Panc1 (cell line): Measurements from ENCODE around the gene PPP3R2. TPM values are rescaled to one million over a fixed set of nuclear protein-coding genes. Genes with fewer than 3 reads are reported as not detected.

ENCODE experiments used
- ATAC-seq: fragments of 200-7000 bp; cut with Tn5 transposase; 2 replicates; pipeline ENCODE4 v1.9.1; 2020; ENCODE audit warnings: mild to moderate bottlenecking, moderate library complexity
- BruUV-seq: library from RNA; stranded (reverse); fragments of 400-500 nt; replicated peaks from 2 replicates; lab custom pipeline; 2021; lab: Mats Ljungman, UMichigan
- CTCF ChIA-PET: fragments of 300-600 bp; sonication (Branson Sonifier 250); formaldehyde crosslinking; loops from one replicate; lab custom pipeline; 2022; ENCODE audit warnings: antibody characterized with exemption; lab: Charles Lee
- POLR2A ChIA-PET: fragments of 300-600 bp; sonication (Branson Sonifier 250); formaldehyde crosslinking; loops from one replicate; lab custom pipeline; 2022; ENCODE audit warnings: antibody characterized with exemption; lab: Charles Lee
- DNase-seq: peaks from one replicate; pipeline ENCODE4 v3.0.0-alpha.2; 2010; ENCODE audit warnings: low read depth, low spot score
- H3K27ac ChIP-seq: 2 replicates; pipeline ENCODE4 v1.5.1; 2011; ENCODE audit warnings: mild to moderate bottlenecking, low read length, inconsistent platforms
- H3K27me3 ChIP-seq: fragments of 200-500 bp; sonication (Bioruptor generic); 2 replicates; pipeline ENCODE4 v1.6.0; 2014; ENCODE audit warnings: low read length, inconsistent platforms; ENCODE audit not compliant: control insufficient read depth, insufficient read depth
- H3K36me3 ChIP-seq: fragments of 200-500 bp; sonication (Bioruptor generic); 2 replicates; pipeline ENCODE4 v1.5.1; 2014; ENCODE audit warnings: inconsistent platforms, mild to moderate bottlenecking, low read length, moderate library complexity; ENCODE audit not compliant: control insufficient read depth, insufficient read depth
- H3K4me1 ChIP-seq: 2 replicates; pipeline ENCODE4 v1.5.1; 2011; ENCODE audit warnings: inconsistent platforms, mild to moderate bottlenecking, low read length, moderate library complexity; ENCODE audit not compliant: control insufficient read depth, insufficient read depth
- H3K4me3 ChIP-seq, 2 experiments: 2 replicates each; pipeline ENCODE4 v1.5.1; 2011 to 2012; ENCODE audit warnings: low read depth in 2 of 2, low read length in 2 of 2, mild to moderate bottlenecking in 2 of 2, inconsistent platforms in 1 of 2, moderate library complexity in 1 of 2
- H3K9me3 ChIP-seq: fragments of 200-500 bp; sonication (Bioruptor generic); 2 replicates; pipeline ENCODE4 v1.5.1; 2014; ENCODE audit warnings: low read depth, mild to moderate bottlenecking, inconsistent platforms, low read length, moderate library complexity; ENCODE audit not compliant: control insufficient read depth, insufficient read depth
- CTCF ChIP-seq: fragments of 450-650 bp; IDR thresholded peaks from 2 replicates; pipeline ENCODE4 v1.5.1; 2017; ENCODE audit warnings: mild to moderate bottlenecking
- POLR2AphosphoS5 ChIP-seq: IDR thresholded peaks from 2 replicates; pipeline ENCODE4 v1.6.1; 2012; ENCODE audit warnings: mild to moderate bottlenecking, low read depth, low read length, moderate library complexity
- REST ChIP-seq, 2 experiments: IDR thresholded peaks; 2 replicates each; pipeline ENCODE4 v1.6.1; 2011 to 2012; ENCODE audit warnings: low read depth in 2 of 2, control low read depth in 1 of 2, low read length in 1 of 2, mild to moderate bottlenecking in 1 of 2, moderate library complexity in 1 of 2; ENCODE audit not compliant: insufficient read depth in 1 of 2
- SIN3A ChIP-seq: IDR thresholded peaks from 2 replicates; pipeline ENCODE4 v1.6.1; 2012; ENCODE audit warnings: low read depth, mild to moderate bottlenecking, low read length, moderate library complexity, borderline replicate concordance; ENCODE audit not compliant: insufficient read depth
- TCF7L2 ChIP-seq: IDR thresholded peaks from 2 replicates; pipeline ENCODE4 v1.6.1; 2011; ENCODE audit warnings: mild to moderate bottlenecking, low read depth, low read length, inconsistent platforms
- in situ Hi-C: cut with HindIII; loops from 2 replicates; pipeline ENCODE4 v1.10.0; 2016; ENCODE audit warnings: low sequenced_read_pairs, low pct_unique_long_range_greater_than_20kb
- intact Hi-C: fragments of 100-400 bp; cut with micrococcal nuclease; formaldehyde crosslinking; loops from one replicate; pipeline ENCODE4 v1.10.0; 2022; ENCODE audit not compliant: unreplicated experiment
- total RNA-seq: library from RNA; stranded (reverse); gene quantifications from one replicate; pipeline ENCODE4 v1.2.1, GENCODE V29; 2021; ENCODE audit not compliant: unreplicated experiment

Gene PPP3R2
- total RNA-seq, 1 experiment from 2014 or later: not detected

- ChIA-PET POLR2A (no interaction called here), CTCF (no interaction called here)
- in situ Hi-C loops: no loop called here
- intact Hi-C loops: no loop called here
- H3K36me3 ChIP-seq: no peaks in the 10 kb centered on the region
- no peak for TF ChIP-seq TCF7L2
- TF ChIP-seq SIN3A: no peak
- TF ChIP-seq POLR2AphosphoS5: no peak
- TF ChIP-seq REST (IDR thresholded peaks at IDR 0.05; ENCODE audit: insufficient read depth in 1 of 2, low read depth in 2 of 2, low read length in 1 of 2): no peak
- TF ChIP-seq CTCF: no peak
- ATAC-seq (no peak), DNase-seq (no peak)
- BruUV-seq: no TSS peak
- H3K27me3 ChIP-seq: no peaks in the 10 kb centered on the region
- no peak overlapping the region for H3K27ac ChIP-seq
- no peaks in the 10 kb centered on the region for H3K9me3 ChIP-seq
- H3K4me3 ChIP-seq: no peak overlapping the region
- no peaks in the 10 kb centered on the region for H3K4me1 ChIP-seq
Measured at GRCh38 chr9:101639311-101639710, 44.5 kb upstream of the PPP3R2 start.

GRCh38 chr9:101636247-101636646 is 41.5 kb upstream of the PPP3R2 start:
- no peak for ATAC-seq
- intact Hi-C loops (no loop called here), in situ Hi-C loops (no loop called here)
- Histone ChIP-seq H3K4me3 (no peak overlapping the region), H3K27ac (no peak overlapping the region), H3K36me3 (no peaks in the 10 kb centered on the region), H3K27me3 (no peaks in the 10 kb centered on the region), H3K4me1 (no peaks in the 10 kb centered on the region), H3K9me3 (no peaks in the 10 kb centered on the region)
- no TSS peak for BruUV-seq
- TF ChIP-seq TCF7L2: no peak
- no peak for TF ChIP-seq SIN3A
- TF ChIP-seq REST (IDR thresholded peaks at IDR 0.05; ENCODE audit: insufficient read depth in 1 of 2, low read depth in 2 of 2, low read length in 1 of 2): no peak
- no peak for TF ChIP-seq CTCF
- TF ChIP-seq POLR2AphosphoS5: no peak
- ChIA-PET POLR2A (no interaction called here), CTCF (no interaction called here)
- DNase-seq: no peak
